Rectal smooth muscle tissue (tissue), 1 donor: ENCODE measurements around the gene CERS4.
"Not testable (repeated sequence)": the region's sequence is repeated elsewhere in the genome, so short reads cannot be mapped to it uniquely, and the experiment has no call there.

ENCODE experiments used
- H3K27ac ChIP-seq: one replicate; pipeline ENCODE4 v1.7.0; 2013; ENCODE audit warnings: low read depth, low read length, inconsistent platforms
- H3K27me3 ChIP-seq: one replicate; pipeline ENCODE4 v1.7.0; 2013; ENCODE audit warnings: low read length; ENCODE audit not compliant: control insufficient read depth, insufficient read depth
- H3K36me3 ChIP-seq: one replicate; pipeline ENCODE4 v1.7.0; 2013; ENCODE audit warnings: low read length; ENCODE audit not compliant: control insufficient read depth, insufficient read depth
- H3K4me1 ChIP-seq: one replicate; pipeline ENCODE4 v1.7.0; 2013; ENCODE audit warnings: low read length; ENCODE audit not compliant: control insufficient read depth, insufficient read depth
- H3K4me3 ChIP-seq: one replicate; pipeline ENCODE4 v1.7.0; 2013; ENCODE audit warnings: low read length
- H3K9ac ChIP-seq: one replicate; pipeline ENCODE4 v1.7.0; 2013; ENCODE audit warnings: low read length

Gene CERS4

GRCh38 chr19:8213827-8214672, 4.9 kb downstream of the CERS4 start:
- H3K36me3 ChIP-seq: no peaks in the 10 kb centered on the region
- no peak overlapping the region for H3K27ac ChIP-seq
- H3K4me1 ChIP-seq: peaks cover 7% of the 10 kb centered on the region
- no peak overlapping the region for H3K4me3 ChIP-seq
- no peaks in the 10 kb centered on the region for H3K27me3 ChIP-seq
- H3K9ac ChIP-seq: no peak overlapping the region

- Histone ChIP-seq H3K27ac (no peak overlapping the region), H3K36me3 (no peaks in the 10 kb centered on the region), H3K27me3 (no peaks in the 10 kb centered on the region), H3K4me1 (peaks cover 7% of the 10 kb centered on the region), H3K9ac (no peak overlapping the region), H3K4me3 (no peak overlapping the region)
Measured at GRCh38 chr19:8214802-8215201, 5.6 kb downstream of the CERS4 start.

- H3K27me3 ChIP-seq: no peaks in the 10 kb centered on the region
- H3K9ac ChIP-seq: no peak overlapping the region
- no peak overlapping the region for H3K27ac ChIP-seq
- H3K36me3 ChIP-seq: no peaks in the 10 kb centered on the region
- no peaks in the 10 kb centered on the region for H3K4me1 ChIP-seq
- no peak overlapping the region for H3K4me3 ChIP-seq
Measured at GRCh38 chr19:8215783-8216182, 6.6 kb downstream of the CERS4 start.

GRCh38 chr19:8216357-8216756, 7.2 kb downstream of the CERS4 start:
- H3K36me3 ChIP-seq: no peaks in the 10 kb centered on the region
- H3K27ac ChIP-seq: no peak overlapping the region
- H3K4me3 ChIP-seq: no peak overlapping the region
- H3K9ac ChIP-seq: no peak overlapping the region
- no peaks in the 10 kb centered on the region for H3K4me1 ChIP-seq
- H3K27me3 ChIP-seq: no peaks in the 10 kb centered on the region

- H3K27ac ChIP-seq, H3K36me3 ChIP-seq, H3K27me3 ChIP-seq, H3K4me1 ChIP-seq, H3K9ac ChIP-seq, H3K4me3 ChIP-seq: not testable (repeated sequence)
Measured at GRCh38 chr19:8218127-8218526, 9.0 kb downstream of the CERS4 start.

GRCh38 chr19:8220481-8220880, 11.3 kb downstream of the CERS4 start:
- no peaks in the 10 kb centered on the region for H3K27me3 ChIP-seq
- H3K9ac ChIP-seq: no peak overlapping the region
- H3K27ac ChIP-seq: no peak overlapping the region
- no peaks in the 10 kb centered on the region for H3K4me1 ChIP-seq
- H3K4me3 ChIP-seq: no peak overlapping the region
- H3K36me3 ChIP-seq: no peaks in the 10 kb centered on the region

- no peaks in the 10 kb centered on the region for H3K36me3 ChIP-seq
- H3K9ac ChIP-seq: no peak overlapping the region
- no peaks in the 10 kb centered on the region for H3K27me3 ChIP-seq
- no peaks in the 10 kb centered on the region for H3K4me1 ChIP-seq
- H3K27ac ChIP-seq: no peak overlapping the region
- H3K4me3 ChIP-seq: no peak overlapping the region
Measured at GRCh38 chr19:8221161-8221560, 12.0 kb downstream of the CERS4 start.

GRCh38 chr19:8223442-8223841, 14.3 kb downstream of the CERS4 start:
- not testable (repeated sequence) for H3K27ac ChIP-seq, H3K27me3 ChIP-seq, H3K36me3 ChIP-seq, H3K4me3 ChIP-seq, H3K4me1 ChIP-seq, H3K9ac ChIP-seq

- H3K27me3 ChIP-seq: no peaks in the 10 kb centered on the region
- no peaks in the 10 kb centered on the region for H3K4me1 ChIP-seq
- no peak overlapping the region for H3K4me3 ChIP-seq
- H3K9ac ChIP-seq: no peak overlapping the region
- H3K36me3 ChIP-seq: no peaks in the 10 kb centered on the region
- H3K27ac ChIP-seq: no peak overlapping the region
Measured at GRCh38 chr19:8224394-8225145, 15.4 kb downstream of the CERS4 start.

GRCh38 chr19:8231073-8231604, 22.0 kb downstream of the CERS4 start:
- Histone ChIP-seq H3K4me1 (no peaks in the 10 kb centered on the region), H3K27ac (no peak overlapping the region), H3K4me3 (no peak overlapping the region), H3K27me3 (no peaks in the 10 kb centered on the region), H3K36me3 (no peaks in the 10 kb centered on the region), H3K9ac (no peak overlapping the region)

- no peaks in the 10 kb centered on the region for H3K4me1 ChIP-seq
- no peak overlapping the region for H3K9ac ChIP-seq
- H3K27ac ChIP-seq: no peak overlapping the region
- H3K36me3 ChIP-seq: no peaks in the 10 kb centered on the region
- H3K27me3 ChIP-seq: no peaks in the 10 kb centered on the region
- no peak overlapping the region for H3K4me3 ChIP-seq
Measured at GRCh38 chr19:8233370-8233769, 24.2 kb downstream of the CERS4 start.

- Histone ChIP-seq H3K27me3 (no peaks in the 10 kb centered on the region), H3K27ac (no peak overlapping the region), H3K4me3 (no peak overlapping the region), H3K4me1 (peaks cover 10% of the 10 kb centered on the region), H3K36me3 (no peaks in the 10 kb centered on the region), H3K9ac (no peak overlapping the region)
Measured at GRCh38 chr19:8237026-8237425, 27.9 kb downstream of the CERS4 start.
